ENCODE measurements around the gene NPAS3.

- no peak for TF ChIP-seq CTCF (IDR thresholded peaks at IDR 0.05)
- TF ChIP-seq POLR2A (IDR thresholded peaks at IDR 0.05) = no peak
- TF ChIP-seq POLR2AphosphoS5 (IDR thresholded peaks at IDR 0.05) = no peak
These were observed 799.4 kb downstream of the NPAS3 start for GRCh38 chr14:33738029-33738428.

Data from breast epithelium (tissue), 3 donors.